ENCODE data around the gene KCNK18. TPM values are rescaled to one million over a fixed set of nuclear protein-coding genes. Genes with fewer than 3 reads are reported as not detected.

KCNK18 gene
- total RNA-seq, 1 experiment from 2014 or later = not detected

- H3K56ac ChIP-seq (ENCODE audit: insufficient read length, low read depth, low read length) = no peak overlapping the region
- H2AFZ ChIP-seq (ENCODE audit: low read length) = no peak overlapping the region
- Mint-ChIP-seq H3K27ac (no peak overlapping the region), H3K4me1 (peaks cover 3 to 9% of the 10 kb centered on the region in 2 experiments; a peak in 3 of 4 replicates), H3K9me3 (no peaks in the 10 kb centered on the region), H3K4me3 (peak overlapping the region in 1 of 2 experiments; percentile 71; a peak in 2 of 5 replicates), H3K36me3 (ENCODE audit: insufficient read depth in 1 of 3, low read depth in 3 of 3) (no peaks in the 10 kb centered on the region; a peak in 2 of 7 replicates), H3K27me3 (ENCODE audit: low read depth) (peaks cover 72% of the 10 kb centered on the region)
- H3K9ac ChIP-seq (ENCODE audit: extremely low read depth, insufficient read length, low read length) = no peak overlapping the region
- H3K79me2 ChIP-seq (ENCODE audit: insufficient read depth, low read length) = no peaks in the 10 kb centered on the region
- H3K4me2 ChIP-seq (ENCODE audit: insufficient read depth, insufficient read length, low read length) = no peak overlapping the region
- H3K27me3 ChIP-seq (ENCODE audit: insufficient read depth, low read length) = peaks cover 8% of the 10 kb centered on the region; the same call in 1 of the 2 replicates
- no peak overlapping the region for H4K91ac ChIP-seq (ENCODE audit: insufficient read length, low read depth, low read length)
- H4K20me1 ChIP-seq (ENCODE audit: control insufficient read depth, insufficient read depth, insufficient read length) = no peaks in the 10 kb centered on the region
- no peak overlapping the region for H4K5ac ChIP-seq (ENCODE audit: insufficient read length, low read depth, low read length)
- H3K79me1 ChIP-seq (ENCODE audit: insufficient read depth, low read depth, low read length, poor library complexity, severe bottlenecking) = no peaks in the 10 kb centered on the region
- H2BK5ac ChIP-seq (ENCODE audit: insufficient read length, low read length) = no peak overlapping the region
- H3K18ac ChIP-seq (ENCODE audit: insufficient read length, low read depth, low read length) = no peak overlapping the region
- H2BK20ac ChIP-seq (ENCODE audit: low read depth, low read length, poor library complexity, severe bottlenecking) = no peak overlapping the region
- TF ChIP-seq CTCF (conservative IDR thresholded peaks at IDR 0.05) = no peak
- no peak overlapping the region for H2BK15ac ChIP-seq (ENCODE audit: low read depth, low read length)
- H3K4me1 ChIP-seq (ENCODE audit: insufficient read depth, low read length) = no peaks in the 10 kb centered on the region
- no peaks in the 10 kb centered on the region for H3K9me3 ChIP-seq (ENCODE audit: control insufficient read depth, low read depth, low read length)
- H3K23me2 ChIP-seq (ENCODE audit: insufficient read length, low read depth, low read length, poor library complexity, severe bottlenecking) = peaks cover 6% of the 10 kb centered on the region
- DNase-seq = no peak
- WGBS (ENCODE audit: extremely low coverage, insufficient read length, low lambda C conversion rate) = no CpG with 5 or more reads among the region's 8 CpGs
- H3T11ph ChIP-seq (ENCODE audit: low read length) = no peak overlapping the region
- H4K8ac ChIP-seq (replicated peaks; ENCODE audit: insufficient read length, low read depth, low read length) = no peak overlapping the region
- no peak overlapping the region for H2BK12ac ChIP-seq (ENCODE audit: insufficient read length, low read depth, low read length)
- H3K4ac ChIP-seq (ENCODE audit: low read depth, low read length) = no peak overlapping the region
- no peak overlapping the region for H2AK5ac ChIP-seq (ENCODE audit: insufficient read length, low read length)
- H3K14ac ChIP-seq (ENCODE audit: insufficient read depth, low read length) = no peak overlapping the region
- H3K23ac ChIP-seq (ENCODE audit: insufficient read length, low read depth, low read length) = no peak overlapping the region
- no peak overlapping the region for H2BK120ac ChIP-seq (ENCODE audit: low read depth, low read length, poor library complexity, severe bottlenecking)
- H3K27ac ChIP-seq (ENCODE audit: insufficient read length, low read depth, low read length) = no peak overlapping the region
Observed at GRCh38 chr10:117242463-117242832, 45.2 kb downstream of the KCNK18 start.

All from H9 (cell line).